ENCODE measurements around the gene PACC1.
"Not testable (repeated sequence)": the region's sequence is repeated elsewhere in the genome, so short reads cannot be mapped to it uniquely, and the experiment has no call there.

PACC1 gene

GRCh38 chr1:212397171-212397570, 17.5 kb downstream of the PACC1 start:
- H3K4ac ChIP-seq (ENCODE audit: low read depth, low read length): no peak overlapping the region
- H2AK5ac ChIP-seq (ENCODE audit: low read length): no peak overlapping the region
- H3K4me2 ChIP-seq (ENCODE audit: low read length): no peak overlapping the region
- no peak overlapping the region for H3K56ac ChIP-seq (ENCODE audit: low read length)
- H3K4me1 ChIP-seq (ENCODE audit: control insufficient read depth, low read depth, low read length): no peaks in the 10 kb centered on the region
- no peak overlapping the region for H3K23ac ChIP-seq (ENCODE audit: low read length)
- no peak for DNase-seq
- peaks cover 2% of the 10 kb centered on the region for H3K36me3 ChIP-seq (ENCODE audit: control insufficient read depth, insufficient read depth, low read length)
- no peaks in the 10 kb centered on the region for H3K79me2 ChIP-seq (ENCODE audit: control insufficient read depth, insufficient read depth, low read length)
- H3K27me3 ChIP-seq (ENCODE audit: insufficient read depth, low read length, poor library complexity): no peaks in the 10 kb centered on the region
- no CpG with 5 or more reads among the region's 1 CpG for WGBS (ENCODE audit: extremely low coverage, insufficient coverage, low lambda C conversion rate)
- H4K8ac ChIP-seq (ENCODE audit: low read depth, low read length): no peak overlapping the region
- no peak overlapping the region for H4K5ac ChIP-seq (ENCODE audit: low read length)
- H3K4me3 ChIP-seq (ENCODE audit: low read length): no peak overlapping the region
- H3K27ac ChIP-seq (ENCODE audit: low read depth, low read length): no peak overlapping the region
- no peak overlapping the region for H3K18ac ChIP-seq (ENCODE audit: low read length)
- no peak overlapping the region for H2BK15ac ChIP-seq (replicated peaks; ENCODE audit: low read depth)
- no peak overlapping the region for H2BK120ac ChIP-seq (ENCODE audit: low read depth, low read length)
- no peak overlapping the region for H2BK5ac ChIP-seq (ENCODE audit: low read length)
- H3K79me1 ChIP-seq (ENCODE audit: low read length): no peaks in the 10 kb centered on the region
- H3K9ac ChIP-seq (ENCODE audit: low read length): no peak overlapping the region

- H3K9ac ChIP-seq (ENCODE audit: low read length): no peak overlapping the region
- H3K18ac ChIP-seq (ENCODE audit: low read length): no peak overlapping the region
- H3K79me1 ChIP-seq (ENCODE audit: low read length): no peaks in the 10 kb centered on the region
- H3K4me1 ChIP-seq (ENCODE audit: control insufficient read depth, low read depth, low read length): no peaks in the 10 kb centered on the region
- H3K4me2 ChIP-seq (ENCODE audit: low read length): no peak overlapping the region
- H4K5ac ChIP-seq (ENCODE audit: low read length): no peak overlapping the region
- H2BK5ac ChIP-seq (ENCODE audit: low read length): no peak overlapping the region
- no peak overlapping the region for H3K56ac ChIP-seq (ENCODE audit: low read length)
- H2AK5ac ChIP-seq (ENCODE audit: low read length): no peak overlapping the region
- no peak overlapping the region for H3K4ac ChIP-seq (ENCODE audit: low read depth, low read length)
- no peak overlapping the region for H3K4me3 ChIP-seq (ENCODE audit: low read length)
- H2BK15ac ChIP-seq (replicated peaks; ENCODE audit: low read depth): no peak overlapping the region
- no peaks in the 10 kb centered on the region for H3K79me2 ChIP-seq (ENCODE audit: control insufficient read depth, insufficient read depth, low read length)
- H4K8ac ChIP-seq (ENCODE audit: low read depth, low read length): no peak overlapping the region
- peaks cover 2% of the 10 kb centered on the region for H3K36me3 ChIP-seq (ENCODE audit: control insufficient read depth, insufficient read depth, low read length)
- H2BK120ac ChIP-seq (ENCODE audit: low read depth, low read length): no peak overlapping the region
- H3K23ac ChIP-seq (ENCODE audit: low read length): no peak overlapping the region
- no peaks in the 10 kb centered on the region for H3K27me3 ChIP-seq (ENCODE audit: insufficient read depth, low read length, poor library complexity)
- WGBS (ENCODE audit: extremely low coverage, insufficient coverage, low lambda C conversion rate): no CpG with 5 or more reads among the region's 3 CpGs
- no peak overlapping the region for H3K27ac ChIP-seq (ENCODE audit: low read depth, low read length)
- DNase-seq: no peak
These were observed 18.0 kb downstream of the PACC1 start for GRCh38 chr1:212396638-212397037.

GRCh38 chr1:212395678-212396437, 18.8 kb downstream of the PACC1 start:
- H3K23ac ChIP-seq (ENCODE audit: low read length); H3K27me3 ChIP-seq (ENCODE audit: insufficient read depth, low read length, poor library complexity); H3K4me2 ChIP-seq (ENCODE audit: low read length); H3K79me1 ChIP-seq (ENCODE audit: low read length); H2BK5ac ChIP-seq (ENCODE audit: low read length); H3K18ac ChIP-seq (ENCODE audit: low read length); H3K9ac ChIP-seq (ENCODE audit: low read length); H3K4me3 ChIP-seq (ENCODE audit: low read length); H2BK15ac ChIP-seq (replicated peaks; ENCODE audit: low read depth); H3K56ac ChIP-seq (ENCODE audit: low read length); H3K4ac ChIP-seq (ENCODE audit: low read depth, low read length); H2AK5ac ChIP-seq (ENCODE audit: low read length); H3K36me3 ChIP-seq (ENCODE audit: control insufficient read depth, insufficient read depth, low read length); H3K79me2 ChIP-seq (ENCODE audit: control insufficient read depth, insufficient read depth, low read length); H3K4me1 ChIP-seq (ENCODE audit: control insufficient read depth, low read depth, low read length); H4K5ac ChIP-seq (ENCODE audit: low read length); H4K8ac ChIP-seq (ENCODE audit: low read depth, low read length); H2BK120ac ChIP-seq (ENCODE audit: low read depth, low read length); H3K27ac ChIP-seq (ENCODE audit: low read depth, low read length); DNase-seq: not testable (repeated sequence)
- no CpG with 5 or more reads among the region's 6 CpGs for WGBS (ENCODE audit: extremely low coverage, insufficient coverage, low lambda C conversion rate)

- Histone ChIP-seq H3K23ac (ENCODE audit: low read length) (no peak overlapping the region), H3K18ac (ENCODE audit: low read length) (no peak overlapping the region)
These were observed 25.5 kb downstream of the PACC1 start for GRCh38 chr1:212388985-212389716.

GRCh38 chr1:212386029-212386428, 28.7 kb downstream of the PACC1 start:
- no peak for DNase-seq
- no peak overlapping the region for H2BK120ac ChIP-seq (ENCODE audit: low read depth, low read length)
- no peaks in the 10 kb centered on the region for H3K27me3 ChIP-seq (ENCODE audit: insufficient read depth, low read length, poor library complexity)
- peaks cover 2% of the 10 kb centered on the region for H3K79me1 ChIP-seq (ENCODE audit: low read length)
- no peak overlapping the region for H2BK15ac ChIP-seq (replicated peaks; ENCODE audit: low read depth)
- no peak overlapping the region for H3K4me2 ChIP-seq (ENCODE audit: low read length)
- WGBS (ENCODE audit: extremely low coverage, insufficient coverage, low lambda C conversion rate): no CpG with 5 or more reads among the region's 1 CpG
- peaks cover 7% of the 10 kb centered on the region for H3K36me3 ChIP-seq (ENCODE audit: control insufficient read depth, insufficient read depth, low read length)
- no peak overlapping the region for H3K4me3 ChIP-seq (ENCODE audit: low read length)
- H4K8ac ChIP-seq (ENCODE audit: low read depth, low read length): no peak overlapping the region
- no peaks in the 10 kb centered on the region for H3K79me2 ChIP-seq (ENCODE audit: control insufficient read depth, insufficient read depth, low read length)
- no peak overlapping the region for H3K9ac ChIP-seq (ENCODE audit: low read length)
- H4K5ac ChIP-seq (ENCODE audit: low read length): no peak overlapping the region
- no peak overlapping the region for H2AK5ac ChIP-seq (ENCODE audit: low read length)
- no peak overlapping the region for H2BK5ac ChIP-seq (ENCODE audit: low read length)
- H3K23ac ChIP-seq (ENCODE audit: low read length): no peak overlapping the region
- no peaks in the 10 kb centered on the region for H3K4me1 ChIP-seq (ENCODE audit: control insufficient read depth, low read depth, low read length)
- no peak overlapping the region for H3K56ac ChIP-seq (ENCODE audit: low read length)
- no peak overlapping the region for H3K18ac ChIP-seq (ENCODE audit: low read length)
- H3K27ac ChIP-seq (ENCODE audit: low read depth, low read length): no peak overlapping the region
- no peak overlapping the region for H3K4ac ChIP-seq (ENCODE audit: low read depth, low read length)

More at GRCh38 chr1:212388985-212389716, 25.5 kb downstream of the PACC1 start:
- no peaks in the 10 kb centered on the region for H3K27me3 ChIP-seq (ENCODE audit: insufficient read depth, low read length, poor library complexity)
- WGBS (ENCODE audit: extremely low coverage, insufficient coverage, low lambda C conversion rate): no CpG with 5 or more reads among the region's 1 CpG
- no peak overlapping the region for H3K9ac ChIP-seq (ENCODE audit: low read length)
- peaks cover 7% of the 10 kb centered on the region for H3K36me3 ChIP-seq (ENCODE audit: control insufficient read depth, insufficient read depth, low read length)
- H2BK5ac ChIP-seq (ENCODE audit: low read length): no peak overlapping the region
- no peak overlapping the region for H2BK15ac ChIP-seq (replicated peaks; ENCODE audit: low read depth)
- no peaks in the 10 kb centered on the region for H3K79me2 ChIP-seq (ENCODE audit: control insufficient read depth, insufficient read depth, low read length)
- H3K4me1 ChIP-seq (ENCODE audit: control insufficient read depth, low read depth, low read length): no peaks in the 10 kb centered on the region
- no peak overlapping the region for H4K8ac ChIP-seq (ENCODE audit: low read depth, low read length)
- peaks cover 2% of the 10 kb centered on the region for H3K79me1 ChIP-seq (ENCODE audit: low read length)
- DNase-seq: no peak
- no peak overlapping the region for H3K27ac ChIP-seq (ENCODE audit: low read depth, low read length)
- H2AK5ac ChIP-seq (ENCODE audit: low read length): no peak overlapping the region
- no peak overlapping the region for H3K56ac ChIP-seq (ENCODE audit: low read length)
- no peak overlapping the region for H4K5ac ChIP-seq (ENCODE audit: low read length)
- no peak overlapping the region for H2BK120ac ChIP-seq (ENCODE audit: low read depth, low read length)
- no peak overlapping the region for H3K4ac ChIP-seq (ENCODE audit: low read depth, low read length)
- H3K4me2 ChIP-seq (ENCODE audit: low read length): no peak overlapping the region
- no peak overlapping the region for H3K4me3 ChIP-seq (ENCODE audit: low read length)

Data from mesendoderm (in vitro differentiated cells).